SKM-1 (cell line): ENCODE results near the gene ACIN1.
"Not testable (repeated sequence)": the region's sequence is repeated elsewhere in the genome, so short reads cannot be mapped to it uniquely, and the experiment has no call there.

ENCODE experiments used
- DNase-seq: peaks from one replicate; lab custom pipeline; 2025; ENCODE audit not compliant: unreplicated experiment; lab: John Stamatoyannopoulos, UW

ACIN1 gene

DNA sequence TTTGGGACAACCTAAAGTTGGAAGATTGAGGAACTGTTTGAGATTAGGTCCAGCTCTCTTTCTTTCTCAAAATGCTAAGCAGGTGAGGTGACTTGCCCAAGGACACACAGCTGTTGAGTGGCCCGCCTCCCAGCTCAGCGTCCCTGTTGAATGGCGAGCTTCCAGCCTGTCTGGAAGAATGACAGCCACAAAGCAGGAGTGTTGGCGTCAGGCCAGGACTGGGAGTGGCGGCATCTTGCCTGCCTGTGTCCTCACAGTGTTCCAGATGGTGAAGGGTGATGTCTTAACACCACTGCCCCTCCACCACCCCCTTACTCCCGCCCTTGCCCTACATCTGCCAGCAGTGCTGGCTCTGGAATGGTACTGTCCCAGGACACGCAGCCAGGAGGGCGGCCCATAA is 28.5 kb upstream of the ACIN1 start:
- DNase-seq: no peak

DNA sequence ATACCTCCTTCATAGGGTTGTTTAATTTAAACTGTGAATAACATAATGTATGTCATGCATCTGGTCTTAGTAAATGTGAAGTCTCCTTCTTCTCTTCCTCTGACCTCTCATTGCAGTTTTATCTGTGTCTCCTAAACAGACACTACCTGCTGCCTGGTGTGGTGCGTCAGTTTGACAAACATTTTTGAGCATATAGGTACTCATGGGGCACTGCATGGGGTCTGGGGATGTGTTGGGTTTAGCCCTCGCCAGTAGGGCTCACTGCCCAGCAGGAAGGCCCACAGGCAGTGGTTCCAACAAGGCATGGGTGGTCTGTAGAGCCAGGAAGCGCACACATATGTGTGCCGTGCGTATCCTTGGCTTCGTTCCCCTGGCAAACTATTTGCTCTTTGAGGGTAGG is 27.1 kb upstream of the ACIN1 start:
- no peak for DNase-seq

DNA sequence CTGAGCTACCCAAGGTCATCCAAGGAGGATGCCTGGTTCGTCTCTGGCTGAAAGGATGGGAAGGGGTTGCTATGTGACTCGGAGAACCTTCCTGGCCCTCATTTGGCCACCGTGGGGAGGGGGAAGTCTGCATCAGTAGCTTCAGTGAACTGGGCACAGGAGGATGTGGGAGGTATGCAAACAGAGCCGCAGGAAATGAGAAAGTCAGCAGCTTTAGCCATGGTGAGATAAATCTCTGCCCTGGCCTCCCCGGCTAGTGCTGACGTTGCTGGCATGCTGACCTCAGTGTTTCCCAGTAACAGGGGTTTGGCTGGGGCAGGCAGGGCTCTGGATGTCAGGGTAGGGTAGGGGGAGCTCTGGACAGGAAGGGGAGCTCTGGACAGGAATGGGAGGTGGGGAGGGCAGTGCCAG is 26.4 kb upstream of the ACIN1 start:
- DNase-seq: no peak

DNA sequence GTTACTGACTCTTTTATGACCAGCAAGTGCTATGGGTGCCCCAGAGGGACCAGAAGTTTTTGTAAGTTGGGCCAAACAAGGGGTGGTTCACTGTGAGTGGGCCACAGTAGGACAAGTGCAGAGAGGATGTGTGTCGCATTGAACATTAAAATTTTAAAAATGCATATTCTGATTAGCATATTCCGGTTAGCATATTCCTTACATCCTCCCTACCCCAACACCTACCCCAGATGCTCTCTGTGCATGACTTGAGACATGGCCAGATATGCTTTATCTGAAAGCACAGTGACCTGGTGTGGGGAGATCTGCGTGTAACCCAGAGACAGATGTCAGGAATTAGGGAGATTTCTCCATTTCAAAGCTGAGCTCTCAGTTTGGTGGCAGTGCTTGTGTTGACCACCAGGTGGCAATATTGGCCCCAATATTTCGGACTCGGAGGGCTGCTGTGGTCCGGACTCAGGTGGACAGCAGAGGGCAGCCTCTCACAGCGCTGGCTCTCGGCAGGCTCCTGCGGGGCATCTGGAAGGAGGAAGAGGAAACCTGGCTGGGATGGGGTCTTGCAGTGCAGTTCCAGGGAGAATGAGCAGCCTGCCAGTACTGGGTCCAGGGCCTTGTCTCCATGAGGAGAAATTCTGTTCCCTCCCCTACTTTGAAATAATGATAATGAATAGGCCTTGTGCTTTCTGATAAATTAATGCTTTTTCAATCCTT is 25.8 kb upstream of the ACIN1 start:
- peak; percentile 41 for DNase-seq

DNA sequence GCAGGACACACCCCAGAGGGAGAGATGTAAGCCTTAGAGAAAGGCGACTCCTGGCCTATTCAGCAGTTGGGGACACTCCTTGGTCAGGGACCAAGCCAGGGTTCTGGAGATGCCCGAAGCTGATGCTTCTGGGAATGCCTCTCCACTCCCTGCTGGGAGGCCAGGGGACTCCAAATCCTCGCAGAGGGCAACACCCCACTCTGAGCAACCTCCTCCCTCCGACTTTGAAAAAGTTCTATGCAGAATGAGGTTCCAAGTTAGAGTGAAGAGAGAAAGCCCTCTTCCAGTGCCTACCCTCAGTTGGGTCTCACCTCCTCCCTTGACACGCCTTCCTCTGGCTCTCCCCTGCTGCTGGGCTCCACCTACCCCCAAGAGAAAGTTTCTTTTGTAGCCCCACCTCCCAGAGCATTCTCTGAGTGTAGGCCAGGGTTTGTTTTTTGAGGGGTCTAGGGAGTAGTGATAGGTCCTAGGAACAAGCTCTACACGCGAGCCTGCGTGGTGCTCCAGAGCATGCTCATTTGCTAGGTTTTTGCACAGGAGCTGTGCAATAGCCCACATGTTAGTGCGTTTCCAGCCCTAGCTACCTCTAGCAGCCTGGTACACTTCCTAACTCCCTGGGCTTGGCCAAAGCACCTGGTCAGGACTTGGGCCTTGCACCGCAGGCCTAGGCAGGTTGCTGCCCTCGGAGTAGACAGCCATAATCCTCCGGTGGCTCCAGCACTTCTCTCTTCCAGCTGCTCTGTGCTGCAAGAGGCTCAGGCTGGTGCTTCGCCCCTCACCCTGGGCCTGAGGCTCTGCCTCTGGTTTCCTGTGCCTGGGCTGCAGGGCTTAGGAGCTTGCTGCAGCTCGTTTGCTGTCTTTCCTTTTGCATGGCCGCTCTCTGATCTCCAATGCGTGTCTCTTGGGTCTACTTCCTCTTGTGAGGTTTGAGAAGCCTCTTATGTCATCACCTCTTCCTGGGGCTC is 24.7 kb upstream of the ACIN1 start:
- peak; percentile 58 for DNase-seq

DNA sequence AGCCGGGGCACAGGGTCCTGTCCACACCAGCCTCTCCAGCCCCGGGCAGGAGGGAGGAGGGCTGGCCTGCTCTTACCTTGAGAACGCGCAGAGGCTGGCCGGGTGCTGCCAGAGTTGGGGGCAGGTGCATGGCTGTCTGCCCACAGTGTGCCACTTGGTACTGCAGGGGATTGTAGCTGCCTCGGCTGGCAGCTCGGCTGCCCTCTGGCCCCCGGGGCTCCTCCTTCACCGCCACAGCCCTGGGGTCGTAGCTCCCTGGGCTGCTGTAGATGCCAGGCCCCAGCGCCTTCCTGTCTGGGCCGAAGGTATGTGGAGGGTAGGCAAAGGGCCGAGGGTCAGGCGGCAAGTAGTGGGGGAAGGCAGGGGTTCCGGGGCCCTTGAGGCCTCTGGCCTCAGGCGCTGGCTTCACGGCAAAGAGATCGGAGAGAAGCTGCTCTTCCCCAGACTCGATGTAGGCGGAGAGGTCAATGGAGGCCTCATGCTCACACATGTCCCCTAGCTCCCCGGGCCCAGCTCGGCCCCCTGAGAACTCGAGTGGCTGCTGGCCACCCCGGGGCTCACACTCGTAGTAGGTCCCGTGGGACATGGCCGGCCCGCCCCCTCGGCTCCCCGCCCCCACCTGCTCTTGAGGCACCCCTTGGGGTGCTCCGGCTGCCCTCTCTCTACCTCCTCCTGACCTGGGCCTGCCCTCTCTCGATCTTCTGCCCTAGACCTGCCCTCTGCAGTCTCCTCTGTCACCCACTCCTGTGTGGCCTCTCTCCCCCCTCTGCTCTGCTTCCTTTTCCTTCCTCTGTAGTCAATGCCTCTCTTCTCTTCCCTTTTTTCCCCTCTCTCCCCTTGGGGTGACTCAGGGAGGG is 23.8 kb upstream of the ACIN1 start, which contains the start of gene CEBPE:
Gene CEBPE (minus strand): TSS at position 750 of the 857 bp plus-strand sequence. CDS start 164 bp downstream, at position 586.
- DNase-seq: peak; percentile 68

DNA sequence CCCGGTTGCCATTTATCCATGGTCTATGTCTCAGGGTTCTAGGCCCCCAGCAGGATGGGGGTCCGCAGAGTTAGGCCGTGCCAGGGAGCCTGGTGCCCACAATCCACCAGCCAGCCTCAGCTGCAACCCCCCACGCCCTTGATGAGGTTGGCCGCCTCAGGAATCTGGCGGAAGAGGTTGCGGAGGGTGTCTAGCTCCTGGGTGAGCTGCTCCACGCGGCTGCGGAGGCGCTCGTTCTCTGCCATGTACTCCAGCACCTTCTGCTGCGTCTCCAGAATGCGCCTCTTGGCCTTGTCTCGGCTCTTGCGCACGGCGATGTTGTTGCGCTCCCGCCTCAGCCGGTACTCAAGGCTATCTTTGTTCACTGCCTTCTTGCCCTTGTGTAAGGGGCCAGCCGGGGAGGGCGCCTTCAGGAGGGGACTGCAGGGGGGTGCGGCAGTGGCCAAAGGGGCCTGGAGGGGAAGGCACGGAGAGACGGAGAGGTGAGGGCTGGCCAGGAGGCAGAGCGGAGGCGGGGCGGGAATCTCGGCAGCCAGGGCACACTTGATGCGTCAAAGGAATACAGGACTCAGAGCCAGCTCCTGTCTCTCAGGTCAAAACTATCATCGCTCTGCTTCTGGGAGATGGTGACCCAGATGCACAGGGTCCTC is 22.6 kb upstream of the ACIN1 start:
- no peak for DNase-seq

DNA sequence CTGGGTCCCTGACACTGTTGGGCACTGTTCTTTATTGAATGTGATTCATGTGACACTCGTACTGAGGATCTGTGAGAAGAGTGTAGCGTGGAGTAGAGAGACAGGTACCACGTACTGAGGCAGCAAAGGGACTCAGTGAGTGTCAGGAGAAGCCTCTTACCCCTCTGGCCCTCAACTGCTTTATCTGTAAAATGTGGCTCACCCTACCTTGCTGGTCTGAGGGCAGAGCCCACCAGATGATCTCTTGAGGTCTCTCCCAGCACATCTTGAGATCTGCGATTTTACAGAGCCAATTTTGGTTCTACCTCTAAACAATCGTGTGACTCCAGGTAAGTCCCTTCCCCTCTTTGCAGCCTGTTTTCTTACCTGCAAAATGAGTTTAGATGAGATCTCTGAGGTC is 21.0 kb upstream of the ACIN1 start:
- DNase-seq: no peak

DNA sequence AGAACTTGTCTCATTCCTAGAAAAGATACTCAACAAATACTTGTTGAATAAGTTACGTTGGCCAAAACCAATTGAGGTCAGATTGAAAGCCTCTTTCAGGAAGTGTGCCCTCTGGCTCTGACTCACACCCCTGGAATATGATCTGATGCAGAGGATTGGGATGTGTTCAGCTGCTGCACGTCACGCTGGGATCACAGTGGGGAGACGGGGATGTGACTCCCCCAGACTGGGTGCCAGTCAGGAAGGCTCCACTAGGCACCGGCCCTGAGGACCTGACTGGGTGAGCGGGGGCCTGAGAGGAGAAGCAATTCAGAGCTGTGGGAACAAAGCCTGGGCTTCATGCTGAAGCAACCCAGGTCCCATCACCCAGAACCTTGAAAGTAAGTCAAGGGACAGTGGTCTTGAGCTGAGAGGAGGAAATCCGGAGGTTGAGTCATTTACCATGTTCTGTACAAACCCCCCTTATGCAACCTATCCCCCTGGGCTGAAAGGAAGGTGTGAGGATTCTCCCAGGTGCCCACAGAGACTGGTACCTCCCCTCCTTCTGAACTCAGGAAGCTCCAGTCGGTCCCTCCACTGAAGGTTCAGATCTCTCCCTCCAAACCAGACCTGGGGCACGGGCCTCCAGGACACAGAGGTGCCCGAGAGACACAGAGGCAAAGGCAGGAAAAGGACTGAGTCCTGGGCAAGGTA is 20.2 kb upstream of the ACIN1 start:
- DNase-seq: no peak

DNA sequence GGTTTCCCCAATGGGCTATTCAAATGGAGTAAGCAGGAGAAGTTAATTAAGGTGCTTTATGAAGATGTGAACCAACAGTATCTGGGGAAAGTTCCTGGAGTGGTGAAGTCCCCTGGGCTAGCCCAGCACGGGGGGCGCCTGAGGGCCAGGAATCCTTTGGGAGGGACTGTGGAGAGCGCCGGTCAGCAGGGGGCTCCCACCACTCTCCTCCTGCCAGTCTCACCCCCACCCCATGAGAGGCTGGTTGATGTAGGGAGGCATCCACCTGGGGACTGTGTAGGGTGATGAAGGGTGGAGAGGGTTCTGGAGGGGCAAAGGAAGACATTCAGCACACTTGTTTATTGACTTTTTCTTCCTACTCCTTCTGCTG is 19.7 kb upstream of the ACIN1 start:
- DNase-seq: no peak

DNA sequence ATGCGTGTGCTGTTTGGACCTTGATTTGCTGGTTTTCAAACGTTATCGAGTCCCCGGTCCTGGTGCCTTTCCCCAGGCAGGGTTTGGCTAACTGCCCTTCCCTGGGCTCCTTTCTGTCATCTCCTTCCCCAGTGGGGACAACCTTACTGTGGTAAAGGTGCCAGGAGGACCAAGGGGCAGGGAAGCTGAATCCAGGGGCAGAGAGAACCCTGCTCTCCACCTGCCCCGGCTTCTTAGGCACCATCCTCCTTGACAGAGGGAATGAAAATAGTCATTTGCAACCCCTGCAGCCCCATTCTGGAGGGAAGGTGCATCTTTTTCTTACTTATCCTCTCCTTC is 19.2 kb upstream of the ACIN1 start:
- DNase-seq: no peak

DNA sequence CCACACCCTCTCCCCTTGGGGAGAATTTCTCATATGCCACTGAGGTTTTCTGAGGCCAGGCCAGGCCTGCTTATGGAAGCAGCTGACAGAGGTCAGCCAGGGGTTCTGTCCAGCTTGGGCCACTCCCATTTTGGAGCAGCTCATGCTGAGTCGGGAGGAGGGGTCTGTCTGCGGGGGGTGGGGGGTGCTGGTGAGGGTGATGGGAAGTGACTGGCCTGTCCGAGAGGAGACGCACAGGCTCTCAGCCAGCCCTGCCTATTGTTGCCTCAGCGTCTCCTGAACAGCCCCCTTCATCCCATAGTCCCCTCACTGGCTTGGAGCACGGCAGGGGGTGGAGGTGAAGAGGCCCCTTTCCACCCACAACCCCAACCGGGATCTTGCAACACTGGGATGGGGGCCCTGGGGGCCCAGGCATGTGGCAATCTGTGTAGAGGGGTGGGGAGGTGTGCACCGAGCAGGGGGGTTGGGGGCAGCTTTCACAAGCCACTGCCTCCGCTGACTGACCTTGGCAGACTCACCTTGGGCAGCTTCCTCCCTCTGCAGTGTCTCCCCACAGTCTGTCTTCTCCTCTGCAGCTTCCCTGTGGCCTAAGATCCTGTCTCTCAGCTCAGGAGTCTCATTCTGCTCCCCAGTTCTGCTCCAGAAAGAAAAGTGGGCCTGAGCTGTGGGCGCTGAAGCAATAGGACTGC is 18.6 kb upstream of the ACIN1 start:
- DNase-seq: peak; percentile 45

DNA sequence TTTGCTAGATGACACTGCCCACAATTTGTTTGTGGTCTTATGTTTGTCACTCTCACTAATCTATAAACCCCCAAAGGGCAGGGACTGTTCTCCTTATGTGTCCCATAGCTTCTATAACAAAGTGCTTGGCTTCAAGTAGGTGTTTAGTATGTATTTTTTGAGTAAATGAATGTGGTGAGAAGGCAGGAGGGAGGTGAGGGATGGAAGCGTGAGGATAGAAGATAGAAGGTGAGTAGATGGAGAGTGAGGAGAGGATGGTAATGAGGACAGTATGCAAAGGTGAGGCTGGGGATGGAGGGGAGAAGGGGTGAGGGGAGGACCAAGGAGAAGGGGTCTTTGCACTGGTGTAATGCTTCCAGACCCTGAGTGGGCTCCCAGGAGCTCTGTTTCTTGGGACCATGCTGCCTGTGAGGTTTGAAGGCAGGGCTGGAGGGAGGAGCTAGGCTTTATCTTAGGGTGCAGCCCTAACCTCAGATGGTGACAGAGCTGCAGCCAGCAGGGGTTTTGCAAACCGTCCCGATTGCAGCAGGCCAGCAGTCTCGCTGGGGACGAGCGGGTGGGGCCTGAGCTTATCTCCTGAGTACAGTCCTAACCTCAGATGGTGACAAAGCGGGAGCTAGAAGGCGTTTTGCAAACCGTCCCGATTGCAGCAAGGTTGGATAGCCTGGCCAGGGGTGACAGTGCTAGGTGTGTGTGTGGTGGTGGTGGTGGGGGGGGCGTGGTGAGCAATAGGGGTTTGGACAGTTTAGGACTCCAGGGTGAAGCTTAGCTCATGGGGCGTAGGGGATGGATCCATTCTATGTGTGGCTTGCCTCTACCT is 17.6 kb upstream of the ACIN1 start:
- peak; percentile 62 for DNase-seq

DNA sequence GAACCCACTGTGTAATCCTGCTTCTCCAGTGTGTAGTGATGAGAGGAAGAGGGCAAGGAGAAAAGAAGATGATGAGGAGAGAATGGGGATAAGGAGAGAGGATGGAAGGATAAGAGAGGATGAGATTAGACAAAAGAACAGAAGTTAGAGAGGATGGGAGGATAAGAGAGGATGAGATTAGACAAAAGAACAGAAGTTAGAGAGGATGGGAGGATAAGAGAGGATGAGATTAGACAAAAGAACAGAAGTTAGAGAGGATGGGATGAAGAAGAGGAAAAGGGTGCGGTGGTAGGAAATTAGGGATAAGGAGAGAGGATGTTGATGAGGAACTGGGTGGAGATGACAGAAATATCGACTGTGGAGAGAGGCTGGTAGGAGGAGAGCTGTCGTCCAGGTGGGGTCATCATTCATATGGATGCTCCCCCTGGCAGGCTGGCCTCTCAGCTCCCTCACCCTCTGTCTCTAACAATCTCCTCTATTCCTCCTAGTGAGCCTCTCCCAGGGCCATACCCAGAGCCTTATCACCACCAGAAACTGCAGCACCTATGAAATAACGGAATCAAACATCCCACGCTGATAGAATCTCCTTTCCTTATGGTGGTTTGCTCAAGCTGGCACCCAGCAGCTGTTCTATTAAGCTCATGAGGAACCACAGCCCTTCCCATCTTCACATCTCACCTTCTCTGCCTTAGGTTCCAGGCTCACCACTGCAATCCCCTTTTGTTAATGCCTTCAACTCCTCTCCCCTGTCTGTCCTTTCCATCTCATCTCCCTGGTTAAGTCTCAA is 15.8 kb upstream of the ACIN1 start:
- no peak for DNase-seq

DNA sequence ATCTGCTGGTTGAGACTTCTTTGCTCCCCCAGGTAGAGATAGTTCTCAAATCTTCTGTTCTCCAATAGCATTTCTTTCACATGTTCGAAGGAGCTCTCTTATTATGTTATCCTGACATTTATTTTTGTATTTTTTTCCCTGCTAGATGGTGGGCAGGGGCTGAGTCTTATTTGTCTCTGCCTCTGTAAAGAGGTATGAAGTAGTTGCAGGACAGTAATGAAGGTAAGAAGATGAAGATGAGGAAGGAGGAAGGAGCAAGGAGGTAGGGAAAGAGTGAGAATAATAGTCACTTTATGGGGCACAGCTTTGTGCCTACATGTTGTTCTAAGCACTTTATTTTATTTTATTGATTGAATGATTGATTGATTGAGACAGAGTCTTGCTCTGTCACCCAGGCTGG is 14.8 kb upstream of the ACIN1 start:
- DNase-seq: no peak

DNA sequence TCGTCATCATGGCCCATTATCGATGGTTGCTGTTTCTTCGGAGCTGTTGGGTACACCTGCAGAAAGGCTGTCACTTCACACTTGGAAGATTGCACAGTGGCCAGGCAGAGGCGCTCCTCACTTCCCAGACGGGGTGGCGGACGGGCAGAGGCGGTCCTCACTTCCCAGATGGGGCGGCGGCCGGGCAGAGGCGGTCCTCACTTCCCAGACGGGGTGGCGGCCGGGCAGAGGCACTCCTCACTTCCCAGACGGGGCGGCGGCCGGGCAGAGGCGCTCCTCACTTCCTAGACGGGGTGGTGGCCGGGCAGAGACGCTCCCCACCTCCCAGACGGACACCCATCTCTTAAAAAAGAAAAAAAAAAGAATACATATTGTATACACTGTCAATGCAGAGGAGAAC is 13.2 kb upstream of the ACIN1 start:
- DNase-seq: not testable (repeated sequence)

DNA sequence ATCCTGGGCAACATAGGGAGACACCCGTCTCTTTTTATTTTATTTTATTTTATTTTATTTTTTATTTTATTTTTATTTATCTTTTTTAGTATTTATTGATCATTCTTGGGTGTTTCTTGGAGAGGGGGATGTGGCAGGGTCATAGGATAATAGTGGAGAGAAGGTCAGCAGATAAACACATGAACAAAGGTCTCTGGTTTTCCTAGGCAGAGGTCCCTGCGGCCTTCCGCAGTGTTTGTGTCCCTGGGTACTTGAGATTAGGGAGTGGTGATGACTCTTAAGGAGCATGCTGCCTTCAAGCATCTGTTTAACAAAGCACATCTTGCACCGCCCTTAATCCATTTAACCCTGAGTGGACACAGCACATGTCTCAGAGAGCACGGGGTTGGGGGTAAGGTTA is 12.7 kb upstream of the ACIN1 start:
- DNase-seq: not testable (repeated sequence)

DNA sequence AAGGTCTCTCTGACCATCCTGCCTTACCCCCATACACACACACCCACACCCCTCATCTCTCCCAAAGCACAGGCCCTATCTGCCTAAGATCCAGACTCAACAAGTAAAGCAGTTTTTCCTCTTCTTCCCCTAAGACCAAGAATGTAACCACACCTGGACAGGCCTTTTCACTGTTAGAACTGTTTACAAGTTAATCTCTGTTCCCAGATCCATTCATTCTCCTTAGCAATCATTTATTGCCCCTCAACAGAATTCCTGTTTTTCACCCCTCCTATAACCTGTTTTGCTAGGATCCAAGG is 11.8 kb upstream of the ACIN1 start:
- no peak for DNase-seq
